ENCODE results near the gene KISS1. TPM values are rescaled to one million over a fixed set of nuclear protein-coding genes. Genes with fewer than 3 reads are reported as not detected.

Gene KISS1, protein sequence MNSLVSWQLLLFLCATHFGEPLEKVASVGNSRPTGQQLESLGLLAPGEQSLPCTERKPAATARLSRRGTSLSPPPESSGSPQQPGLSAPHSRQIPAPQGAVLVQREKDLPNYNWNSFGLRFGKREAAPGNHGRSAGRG
- 0.10 TPM in 1 of 2 replicates, not detected in the other for polyA plus RNA-seq (2012; rRNA removed)
- polyA plus RNA-seq (2012; cell fraction: cytosol; rRNA removed) = 0.08 TPM in 1 of 2 replicates, not detected in the other
- polyA plus RNA-seq (2012; cell fraction: nucleus; rRNA removed) = 0.12 TPM in 1 of 2 replicates, not detected in the other

DNA sequence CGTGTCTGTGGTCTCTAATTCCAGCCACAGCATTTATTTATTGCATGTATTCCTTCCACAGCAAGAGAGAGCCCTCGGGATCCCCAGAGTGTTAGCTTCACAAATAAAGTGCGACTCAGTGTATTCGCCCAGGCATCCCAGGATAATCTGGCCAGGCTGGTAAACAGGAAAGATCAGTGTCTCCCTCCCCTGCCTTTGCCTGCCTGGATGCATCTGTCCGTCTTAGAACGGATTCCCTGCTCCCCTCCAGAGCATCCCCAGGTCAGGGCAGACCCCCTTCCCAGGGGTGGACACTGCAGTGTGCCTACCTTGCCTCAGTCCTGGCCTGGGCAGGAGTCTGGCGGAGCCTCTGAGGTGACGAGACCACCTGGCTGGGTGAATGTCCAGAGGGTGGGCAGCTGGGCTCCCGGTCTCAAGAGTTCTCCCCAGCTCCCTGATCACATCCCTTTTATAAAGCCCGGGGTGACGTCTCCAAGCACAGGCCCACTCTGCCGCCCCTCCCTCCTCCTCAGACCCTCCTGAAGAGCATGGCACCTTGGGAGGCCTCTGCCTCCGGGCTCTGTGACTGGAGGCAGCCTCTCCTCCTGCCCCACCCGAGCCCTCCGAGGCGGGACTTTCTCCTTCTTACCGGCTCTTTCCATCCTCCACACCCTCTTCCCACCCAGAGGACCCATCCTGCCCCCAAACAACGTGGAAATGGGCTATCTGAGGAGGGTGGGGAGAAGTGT, at the start of gene KISS1:
KISS1 (minus strand) TSS at position 424 of the 728 bp plus-strand sequence. CDS start 3,615 bp downstream, outside the sequence.
- Histone ChIP-seq H3K9me3 (no peaks in the 10 kb centered on the region), H3K27me3 (ENCODE audit: insufficient read depth) (no peaks in the 10 kb centered on the region), H3K79me2 (ENCODE audit: insufficient read depth) (no peaks in the 10 kb centered on the region), H3K9ac (no peak within 1 kb of the TSS; the same call in 1 of the 2 replicates), H3K9me2 (no peaks in the 10 kb centered on the region), H3F3A (replicated peaks; ENCODE audit: insufficient read depth) (no peaks in the 10 kb centered on the region), H3K4me3 (ENCODE audit: low read depth in 2 of 2, low read length in 1 of 2) (no peak within 1 kb of the TSS), H3K4me1 (ENCODE audit: control insufficient read depth in 1 of 2, insufficient read depth in 2 of 2, low read depth in 1 of 2, low read length in 1 of 2) (peaks cover 2 to 26% of the 10 kb centered on the region in 2 experiments; a peak in 2 of 4 replicates), H3K4me2 (peak within 1 kb of the TSS; percentile 19; the same call in 1 of the 2 replicates), H3K36me3 (replicated peaks in 1 of 2; ENCODE audit: control insufficient read depth in 1 of 2, insufficient read depth in 2 of 2, low read length in 1 of 2) (no peaks in the 10 kb centered on the region), H3K27ac (ENCODE audit: low read depth in 2 of 2, low read length in 1 of 2) (no peak within 1 kb of the TSS), H2AFZ (ENCODE audit: low read depth) (peak within 1 kb of the TSS; percentile 22; the same call in 1 of the 2 replicates), H4K20me1 (ENCODE audit: insufficient read depth) (no peaks in the 10 kb centered on the region)
- CTCF ChIA-PET = interaction anchor here (0.6 to 1.2 kb wide), 3 partner anchors 11 to 167 kb away, joined by 3 to 7 read pairs (median 3); no protein-coding TSS in a partner anchor
- DNase-seq = no peak
- TF ChIP-seq USF2 (IDR thresholded peaks at IDR 0.05; ENCODE audit: borderline replicate concordance, low read depth, low read length) = no peak
- no peak for TF ChIP-seq FOXJ3 (CRISPR knock-in tag; IDR thresholded peaks at IDR 0.05)
- TF ChIP-seq SMC3 (IDR thresholded peaks at IDR 0.05; ENCODE audit: low read depth, low read length) = no peak
- TF ChIP-seq NRF1 (IDR thresholded peaks at IDR 0.05; ENCODE audit: low read depth, low read length) = no peak
- TF ChIP-seq JUND (IDR thresholded peaks at IDR 0.05) = no peak
- 64% methylated on average over 13 of the region's 18 CpGs for WGBS (ENCODE audit: low lambda C conversion rate)
- POLR2A ChIA-PET = no interaction called here

DNA sequence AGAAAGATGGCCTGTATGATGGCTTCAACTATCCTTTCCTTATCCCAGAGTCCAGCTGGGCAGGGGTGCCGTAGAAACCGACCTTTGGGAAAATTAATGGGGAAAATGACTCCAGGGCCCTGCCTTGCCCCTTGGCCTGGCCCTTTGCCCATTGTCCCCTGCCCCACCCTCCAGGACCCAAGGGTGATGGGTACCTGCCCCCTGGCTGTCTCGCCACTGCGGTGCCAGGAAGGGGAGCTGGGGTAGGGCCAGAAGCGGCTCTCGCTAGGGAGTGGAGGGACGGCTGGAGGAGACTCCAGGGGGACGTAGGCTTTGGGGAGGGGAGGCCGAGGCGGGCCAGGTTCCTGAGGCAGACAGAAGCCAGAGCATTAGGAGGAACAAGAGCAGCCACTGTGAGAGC, 46.6 kb upstream of the KISS1 start:
- Histone ChIP-seq H3K27ac (ENCODE audit: low read depth in 2 of 2, low read length in 1 of 2) (no peak overlapping the region), H3K27me3 (ENCODE audit: insufficient read depth) (no peaks in the 10 kb centered on the region), H3K4me1 (ENCODE audit: control insufficient read depth in 1 of 2, insufficient read depth in 2 of 2, low read depth in 1 of 2, low read length in 1 of 2) (no peaks in the 10 kb centered on the region), H3K4me2 (no peak overlapping the region), H3K4me3 (ENCODE audit: low read depth in 2 of 2, low read length in 1 of 2) (no peak overlapping the region), H3K79me2 (ENCODE audit: insufficient read depth) (no peaks in the 10 kb centered on the region), H3K9me2 (no peaks in the 10 kb centered on the region), H3K36me3 (replicated peaks in 1 of 2; ENCODE audit: control insufficient read depth in 1 of 2, insufficient read depth in 2 of 2, low read length in 1 of 2) (peaks cover 0 to 3% of the 10 kb centered on the region in 2 experiments), H4K20me1 (ENCODE audit: insufficient read depth) (no peaks in the 10 kb centered on the region), H2AFZ (ENCODE audit: low read depth) (no peak overlapping the region), H3F3A (replicated peaks; ENCODE audit: insufficient read depth) (no peaks in the 10 kb centered on the region), H3K9ac (no peak overlapping the region), H3K9me3 (no peaks in the 10 kb centered on the region)
- whole genome bisulfite sequencing (ENCODE audit: low lambda C conversion rate) = 69% methylated on average over 8 of the region's 10 CpGs
- TF ChIP-seq, protein P1, sequence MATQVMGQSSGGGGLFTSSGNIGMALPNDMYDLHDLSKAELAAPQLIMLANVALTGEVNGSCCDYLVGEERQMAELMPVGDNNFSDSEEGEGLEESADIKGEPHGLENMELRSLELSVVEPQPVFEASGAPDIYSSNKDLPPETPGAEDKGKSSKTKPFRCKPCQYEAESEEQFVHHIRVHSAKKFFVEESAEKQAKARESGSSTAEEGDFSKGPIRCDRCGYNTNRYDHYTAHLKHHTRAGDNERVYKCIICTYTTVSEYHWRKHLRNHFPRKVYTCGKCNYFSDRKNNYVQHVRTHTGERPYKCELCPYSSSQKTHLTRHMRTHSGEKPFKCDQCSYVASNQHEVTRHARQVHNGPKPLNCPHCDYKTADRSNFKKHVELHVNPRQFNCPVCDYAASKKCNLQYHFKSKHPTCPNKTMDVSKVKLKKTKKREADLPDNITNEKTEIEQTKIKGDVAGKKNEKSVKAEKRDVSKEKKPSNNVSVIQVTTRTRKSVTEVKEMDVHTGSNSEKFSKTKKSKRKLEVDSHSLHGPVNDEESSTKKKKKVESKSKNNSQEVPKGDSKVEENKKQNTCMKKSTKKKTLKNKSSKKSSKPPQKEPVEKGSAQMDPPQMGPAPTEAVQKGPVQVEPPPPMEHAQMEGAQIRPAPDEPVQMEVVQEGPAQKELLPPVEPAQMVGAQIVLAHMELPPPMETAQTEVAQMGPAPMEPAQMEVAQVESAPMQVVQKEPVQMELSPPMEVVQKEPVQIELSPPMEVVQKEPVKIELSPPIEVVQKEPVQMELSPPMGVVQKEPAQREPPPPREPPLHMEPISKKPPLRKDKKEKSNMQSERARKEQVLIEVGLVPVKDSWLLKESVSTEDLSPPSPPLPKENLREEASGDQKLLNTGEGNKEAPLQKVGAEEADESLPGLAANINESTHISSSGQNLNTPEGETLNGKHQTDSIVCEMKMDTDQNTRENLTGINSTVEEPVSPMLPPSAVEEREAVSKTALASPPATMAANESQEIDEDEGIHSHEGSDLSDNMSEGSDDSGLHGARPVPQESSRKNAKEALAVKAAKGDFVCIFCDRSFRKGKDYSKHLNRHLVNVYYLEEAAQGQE (IDR thresholded peaks at IDR 0.05; ENCODE audit: low read depth, low read length) = no peak
- CTCF ChIA-PET = interaction anchor here (1.1 to 1.3 kb wide), 4 partner anchors 36 to 121 kb away, joined by 3 to 4 read pairs (median 3); no protein-coding TSS in a partner anchor
- DNase-seq = no peak
- POLR2A ChIA-PET = no interaction called here

All from SK-N-SH (cell line).